Measurements from ENCODE around the gene SPC24.
"Not testable (repeated sequence)": the region's sequence is repeated elsewhere in the genome, so short reads cannot be mapped to it uniquely, and the experiment has no call there.

The SPC24 gene

DNA sequence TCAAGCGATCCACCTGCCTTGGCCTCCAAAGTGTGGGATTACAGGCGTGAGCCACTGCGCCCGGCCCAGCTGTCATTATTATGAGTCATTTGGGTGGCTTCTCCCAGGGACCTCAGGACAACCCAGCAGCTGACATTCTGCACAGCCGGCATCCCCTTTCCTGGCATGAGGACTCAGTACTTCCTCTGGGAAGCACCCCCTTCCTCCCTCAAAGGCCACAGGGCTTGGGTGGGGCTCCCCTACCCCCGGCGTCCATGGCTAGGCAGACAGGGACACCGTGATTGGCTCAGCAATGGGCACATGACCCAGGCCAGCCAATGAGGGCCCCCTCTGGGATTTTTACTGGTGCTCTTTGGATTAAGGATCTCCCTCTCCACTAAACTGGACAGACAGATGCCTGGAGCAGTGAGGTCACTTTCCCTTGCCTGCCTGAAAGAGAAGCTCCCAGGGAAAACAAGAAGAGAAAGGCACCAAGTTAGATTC, 35.7 kb upstream of the SPC24 start:
- DNase-seq = no peak

DNA sequence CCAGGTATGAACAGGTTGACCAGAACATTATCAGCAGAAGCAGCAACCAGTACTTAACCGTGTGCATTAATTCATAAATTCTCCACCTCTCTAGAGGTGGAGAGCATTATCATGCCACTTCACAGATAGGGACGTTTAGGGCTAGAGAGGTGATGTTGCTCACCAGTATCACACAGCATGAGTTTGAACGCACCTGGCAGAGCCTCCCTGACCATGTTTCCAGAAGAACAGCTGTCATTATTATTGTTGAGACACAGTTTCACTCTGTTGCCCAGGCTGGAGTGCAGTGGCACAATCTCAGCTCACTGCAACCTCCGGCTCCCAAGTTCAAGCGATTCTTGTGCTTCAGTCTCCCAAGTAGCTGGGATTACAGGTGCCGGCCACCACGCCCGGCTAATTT, 34.9 kb upstream of the SPC24 start:
- DNase-seq = no peak

DNA sequence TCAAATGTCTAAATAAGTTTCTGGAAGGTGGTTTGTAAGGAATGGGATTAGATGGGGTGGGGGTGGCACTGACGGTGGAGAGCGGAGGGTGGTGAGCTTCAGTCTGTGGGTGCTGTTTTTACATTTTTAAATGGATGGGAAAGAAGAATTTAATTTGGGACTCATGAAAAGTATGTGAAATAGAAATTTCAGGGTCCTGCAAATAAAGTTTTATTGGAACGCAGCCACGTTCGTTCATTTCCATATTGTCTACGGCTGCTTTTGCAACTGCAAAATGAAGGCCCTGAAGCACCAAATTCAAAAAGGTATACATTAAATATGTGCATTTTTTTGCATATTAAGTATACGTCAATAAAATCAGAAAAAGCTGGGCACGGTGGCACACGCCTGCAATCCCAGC, 31.9 kb upstream of the SPC24 start:
- no peak for DNase-seq

DNA sequence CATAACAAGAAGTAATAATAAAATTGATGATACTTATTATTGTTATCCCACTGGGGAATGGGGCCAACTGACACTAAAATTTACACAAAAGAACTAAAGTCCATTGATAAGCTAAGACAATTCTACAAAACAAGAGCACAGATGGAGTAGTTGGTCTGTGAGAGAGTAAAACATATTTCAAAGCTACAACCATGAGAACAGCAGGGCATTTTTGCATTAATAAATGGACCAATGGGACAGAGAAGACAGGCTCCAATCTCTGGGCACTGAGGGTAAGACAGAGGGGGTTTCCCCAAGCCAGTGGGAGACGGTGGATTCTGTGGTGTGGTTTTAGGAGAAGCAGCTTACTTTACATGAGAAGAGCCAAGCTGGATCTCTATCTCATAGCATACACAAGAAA, 27.4 kb upstream of the SPC24 start:
- DNase-seq = no peak

DNA sequence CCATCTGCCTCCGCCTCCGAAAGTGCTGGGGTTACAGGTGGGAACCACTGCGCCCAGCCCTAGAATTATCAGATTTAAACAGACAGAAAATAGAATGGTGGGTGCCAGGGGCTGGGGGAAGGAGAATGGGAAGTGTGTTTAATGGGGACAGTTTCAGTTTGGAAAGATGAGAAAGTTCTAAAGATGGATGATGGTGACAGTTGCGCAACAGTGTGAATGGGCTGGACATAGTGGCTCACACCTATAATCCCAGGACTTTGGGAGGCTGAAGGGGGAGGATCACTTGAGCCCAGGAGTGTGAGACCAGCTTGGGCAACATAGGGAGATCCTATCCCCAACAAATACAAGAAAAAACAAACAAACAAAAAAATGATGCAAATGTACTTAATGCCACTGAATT, 25.9 kb upstream of the SPC24 start:
- no peak for DNase-seq

DNA sequence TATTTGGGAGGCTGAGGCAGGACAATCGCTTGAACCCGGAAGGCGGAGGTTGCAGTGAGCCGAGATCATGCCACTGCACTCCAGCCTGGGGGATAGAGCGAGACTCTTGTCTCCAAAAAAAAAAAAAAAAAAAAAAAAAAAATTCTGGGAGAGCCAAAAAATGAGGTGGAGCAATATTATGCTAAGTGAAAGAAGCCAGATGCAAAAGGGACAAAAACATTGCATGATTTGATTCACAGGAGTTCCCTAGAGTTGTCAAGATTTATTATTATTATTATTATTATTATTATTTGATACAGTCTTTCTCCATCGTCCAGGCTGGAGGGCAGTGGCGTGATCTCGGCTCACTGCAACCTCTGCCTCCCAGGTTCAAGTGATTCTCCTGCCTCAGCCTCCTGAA, 25.4 kb upstream of the SPC24 start:
- DNase-seq = not testable (repeated sequence)

DNA sequence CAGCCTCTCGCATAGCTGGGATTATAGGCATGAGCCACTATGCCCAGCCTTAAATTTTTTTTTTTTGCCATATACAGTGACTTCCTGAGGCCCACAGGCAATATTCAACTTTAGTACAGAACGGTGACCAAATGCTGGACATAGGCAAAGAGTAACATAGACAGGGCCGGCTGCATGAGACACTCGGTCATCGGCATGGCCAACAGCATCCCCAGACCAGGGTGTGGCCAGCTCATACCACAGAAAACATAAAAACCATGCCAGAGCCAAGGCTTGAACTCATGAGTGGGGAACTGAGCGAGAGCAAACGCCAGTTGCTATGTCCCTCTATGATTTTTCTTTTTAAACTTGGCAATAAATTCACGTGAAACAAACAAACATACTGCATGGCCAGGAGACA, 24.8 kb upstream of the SPC24 start:
- no peak for DNase-seq

DNA sequence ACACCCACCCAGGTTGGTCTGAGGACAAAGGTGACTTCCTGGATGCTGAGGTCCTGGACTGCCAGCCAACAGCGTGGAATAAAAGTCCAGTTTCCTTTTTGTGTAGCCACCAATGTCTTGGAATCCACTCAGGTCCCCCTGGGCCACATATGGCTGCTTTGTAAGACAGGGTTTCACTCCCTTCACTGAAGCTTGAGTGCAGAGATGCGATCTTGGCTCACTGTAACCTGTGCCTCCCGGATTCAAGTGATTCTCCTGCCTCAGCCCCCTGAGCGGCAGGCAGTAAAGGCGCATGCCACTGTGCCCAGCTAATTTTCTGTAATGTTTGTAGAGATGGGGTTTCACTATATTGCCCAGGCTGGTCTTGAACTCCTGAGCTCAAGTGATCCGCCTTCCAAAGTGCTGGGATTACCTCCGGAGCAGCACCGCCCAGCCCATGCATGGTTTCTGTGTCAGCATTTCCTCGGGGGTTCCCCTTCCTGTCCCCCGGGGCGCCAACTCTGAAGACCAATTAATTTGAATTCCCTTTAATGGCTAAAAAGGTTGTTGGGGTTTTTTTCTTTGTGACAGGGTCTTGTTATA, 24.2 kb upstream of the SPC24 start:
- DNase-seq = no peak

DNA sequence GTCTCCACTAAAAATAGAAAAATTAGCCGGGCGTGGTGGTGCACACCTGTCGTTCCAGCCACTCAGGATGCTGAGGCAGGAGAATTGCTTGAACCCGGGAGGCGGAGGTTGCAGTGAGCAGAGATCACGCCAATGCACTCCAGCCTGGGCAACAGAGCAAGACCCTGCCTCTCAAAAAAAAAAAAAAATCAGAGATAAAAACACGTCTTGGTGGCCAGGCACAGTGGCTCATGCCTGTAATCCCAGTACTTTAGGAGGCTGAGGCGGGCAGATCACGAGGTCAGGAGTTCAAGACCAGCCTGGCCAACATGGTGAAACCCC, 23.5 kb upstream of the SPC24 start:
- DNase-seq = not testable (repeated sequence)

DNA sequence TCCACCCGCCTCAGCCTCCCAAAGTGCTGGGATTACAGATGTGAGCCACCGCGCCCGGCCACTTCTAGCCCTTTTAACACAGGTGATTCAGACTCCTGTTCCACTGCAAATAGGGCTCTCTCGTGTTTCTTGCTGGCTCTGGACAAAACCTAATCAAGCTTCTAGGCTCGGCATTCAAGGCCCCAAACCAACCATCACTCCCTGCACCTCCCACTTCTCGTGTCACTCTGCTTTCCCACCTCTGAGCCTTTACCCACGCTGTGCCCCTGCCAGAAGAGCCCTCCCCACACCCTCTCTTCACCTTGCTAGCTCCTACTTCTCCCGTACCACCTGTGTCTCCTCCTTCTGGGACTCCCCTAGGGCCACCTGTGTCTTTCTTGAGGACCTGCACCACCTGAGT, 22.0 kb upstream of the SPC24 start:
- DNase-seq = no peak

DNA sequence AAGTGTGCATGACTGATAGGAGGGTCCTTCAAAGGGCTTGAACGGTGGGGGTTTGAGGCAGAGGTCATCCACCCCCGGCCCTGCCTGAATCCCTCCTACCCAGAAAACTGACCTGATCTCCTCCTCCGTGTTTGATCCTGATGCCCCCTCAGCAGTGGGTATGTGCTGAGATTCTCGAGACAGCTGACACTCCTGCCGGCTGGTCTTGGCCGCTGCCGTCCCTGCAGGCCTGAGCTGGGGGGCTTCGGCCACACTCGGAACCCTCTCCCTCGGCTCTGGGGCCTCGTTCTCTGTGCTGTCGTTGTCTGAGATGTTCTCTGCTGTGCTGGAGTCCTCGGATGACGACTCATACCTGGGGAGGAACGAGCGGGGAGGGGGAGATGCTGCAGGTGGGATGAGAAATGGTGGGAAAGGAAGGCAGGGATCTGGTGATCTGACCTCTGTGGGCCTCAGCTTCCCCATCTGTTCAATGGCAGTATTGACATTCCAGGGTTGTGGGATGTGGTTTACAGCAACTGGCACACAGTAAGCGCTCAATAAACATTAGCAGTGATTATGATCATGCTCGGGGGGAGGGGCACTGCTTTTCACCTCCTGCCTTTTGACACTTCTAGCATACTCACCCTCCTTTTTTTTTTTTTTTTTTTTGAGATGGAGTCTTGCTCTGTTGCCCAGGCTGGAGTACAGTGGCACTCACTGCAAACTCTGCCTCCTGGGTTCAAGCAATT, 21.0 kb upstream of the SPC24 start:
- no peak for DNase-seq

DNA sequence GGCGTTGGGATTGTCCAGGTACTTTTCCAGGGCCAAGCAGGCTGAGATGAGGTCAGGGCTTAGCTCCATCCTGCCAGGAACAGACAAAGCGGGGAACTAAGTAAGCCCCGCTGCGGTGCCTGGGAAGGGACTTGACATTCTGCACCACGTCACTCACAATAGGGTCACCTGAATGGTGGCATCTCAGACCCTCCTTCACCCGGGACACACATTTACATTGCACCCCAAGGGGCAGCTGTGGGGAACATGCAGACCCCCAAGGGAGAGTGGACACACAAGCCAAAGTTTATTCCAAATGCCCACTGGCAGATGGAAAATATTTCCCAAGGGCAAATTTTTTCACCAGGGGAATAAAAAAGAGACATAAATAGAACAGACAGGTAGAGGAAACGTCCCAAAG, 20.3 kb upstream of the SPC24 start:
- DNase-seq = no peak

DNA sequence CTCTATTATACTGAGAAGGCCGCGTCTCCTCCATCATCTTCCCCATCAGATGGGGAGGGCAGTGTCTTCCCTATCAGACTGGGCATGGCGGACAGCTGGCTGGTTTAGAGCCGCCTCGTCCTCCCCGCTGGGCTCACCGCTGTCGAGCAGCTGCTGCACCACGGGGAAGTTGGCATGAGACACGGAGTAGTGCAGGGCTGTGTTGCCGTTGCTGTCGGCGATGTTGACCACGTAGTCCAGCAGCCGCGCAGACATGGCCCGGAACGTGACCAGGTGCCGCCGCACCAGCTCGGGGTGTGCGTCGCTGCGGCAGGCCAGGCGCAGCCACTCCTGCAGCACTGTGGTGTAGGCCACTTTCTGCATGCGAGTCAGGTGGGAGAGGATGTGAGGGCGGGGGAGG, 18.8 kb upstream of the SPC24 start:
- no peak for DNase-seq

DNA sequence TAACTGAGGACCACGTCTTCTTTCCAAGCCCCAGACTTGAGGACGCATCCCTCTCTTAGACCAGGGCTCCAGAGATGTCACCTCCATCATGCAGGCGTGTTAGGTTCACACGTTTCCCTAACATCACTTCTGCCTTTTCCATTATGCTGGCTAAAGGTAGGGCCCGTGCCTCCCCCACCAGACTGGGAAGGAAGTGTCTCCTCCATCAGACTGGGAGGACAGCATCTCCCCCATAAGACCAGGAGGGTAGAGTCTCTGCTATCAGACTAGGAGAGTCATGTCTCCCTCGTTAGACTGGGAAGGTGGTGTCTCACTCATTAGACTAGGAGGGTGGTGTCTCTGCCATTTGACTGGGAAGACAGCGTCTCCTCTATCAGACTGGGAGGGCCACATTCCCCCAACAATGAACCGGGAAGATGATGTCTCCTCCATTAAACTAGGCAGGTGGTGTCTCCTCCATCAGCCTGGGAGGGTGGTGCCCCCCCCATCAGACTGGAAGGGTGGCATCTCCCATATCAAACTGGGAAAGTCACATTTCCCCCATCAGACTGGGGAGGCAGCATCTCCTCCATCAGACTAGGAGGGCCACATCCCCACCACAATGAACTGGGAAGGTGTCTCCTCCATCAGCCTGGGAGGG, 18.1 kb upstream of the SPC24 start:
- no peak for DNase-seq

DNA sequence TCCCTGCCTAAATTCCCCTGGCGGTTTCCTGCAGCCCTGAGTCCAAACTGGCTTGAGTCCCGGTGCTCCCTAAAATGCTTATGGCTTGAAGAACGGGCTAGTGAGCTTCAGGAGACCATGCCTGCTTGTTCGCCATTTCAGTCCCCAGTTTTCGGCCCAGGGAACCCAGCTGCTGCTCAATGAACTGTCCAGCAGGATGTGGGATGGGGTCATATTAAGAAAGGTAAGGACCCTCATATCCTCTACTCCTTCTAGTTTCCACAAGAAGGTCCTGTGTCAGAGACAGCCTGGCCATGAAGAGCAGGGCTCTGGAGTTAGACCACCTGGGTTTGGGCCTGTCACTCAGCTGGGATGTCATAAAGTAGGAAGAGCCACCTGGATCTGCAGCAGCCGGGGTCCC, 17.0 kb upstream of the SPC24 start:
- DNase-seq = no peak

DNA sequence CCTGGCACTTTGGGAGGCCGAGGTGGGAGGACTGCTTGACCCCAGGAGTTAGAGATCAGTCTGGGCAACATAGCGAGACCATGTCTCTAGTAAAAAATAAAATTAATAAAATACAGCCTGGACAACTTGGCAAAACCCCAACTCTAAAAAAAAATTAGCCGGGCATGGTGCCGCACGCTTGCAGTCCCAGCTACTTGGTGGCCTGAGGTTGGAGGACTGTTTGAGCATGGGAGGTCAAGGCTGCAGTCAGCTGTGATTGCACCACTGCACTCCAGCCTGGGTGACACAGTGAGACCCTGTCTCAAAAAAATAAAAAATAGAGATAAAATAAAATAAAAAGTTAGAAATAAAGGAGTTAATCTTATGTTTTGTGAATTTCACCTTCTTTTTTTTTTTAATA, 15.6 kb upstream of the SPC24 start:
- DNase-seq = no peak

DNA sequence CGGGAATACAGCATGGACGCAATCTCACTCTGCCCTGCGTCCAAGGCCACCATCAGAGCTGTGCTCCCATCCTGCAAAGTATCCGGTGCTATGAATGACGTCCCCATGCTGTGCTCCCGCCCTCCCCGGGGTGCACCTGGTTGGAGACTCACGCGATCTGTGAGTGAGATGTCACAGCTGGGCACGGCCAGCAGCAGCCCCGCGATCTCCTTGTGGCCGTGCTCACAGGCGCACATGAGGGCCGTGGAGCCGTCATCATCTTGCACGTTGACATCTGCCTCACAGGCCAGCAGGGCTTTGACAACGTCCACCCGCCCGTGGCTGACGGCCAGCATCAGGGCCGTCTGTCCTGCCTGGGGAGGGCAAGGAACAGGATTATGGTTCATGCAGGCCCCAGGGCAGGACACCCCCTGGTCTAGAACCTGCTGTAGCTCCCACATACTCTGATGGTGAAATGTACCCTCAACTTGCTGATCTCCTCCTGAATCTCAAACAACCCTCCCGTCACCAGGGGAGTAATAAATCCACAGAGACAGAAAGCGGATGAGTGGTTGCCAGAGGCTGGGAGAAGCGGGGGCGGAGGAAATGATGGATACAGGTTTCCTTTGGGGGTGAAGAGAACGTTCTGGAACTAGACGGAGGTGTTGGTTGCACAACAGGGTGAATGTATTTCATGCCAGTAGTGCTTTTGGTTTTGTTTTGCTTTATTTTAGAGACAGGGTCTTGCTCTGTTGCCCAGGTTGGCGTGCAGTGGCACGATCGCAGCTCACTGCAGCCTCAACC, 14.5 kb upstream of the SPC24 start:
- DNase-seq = no peak

DNA sequence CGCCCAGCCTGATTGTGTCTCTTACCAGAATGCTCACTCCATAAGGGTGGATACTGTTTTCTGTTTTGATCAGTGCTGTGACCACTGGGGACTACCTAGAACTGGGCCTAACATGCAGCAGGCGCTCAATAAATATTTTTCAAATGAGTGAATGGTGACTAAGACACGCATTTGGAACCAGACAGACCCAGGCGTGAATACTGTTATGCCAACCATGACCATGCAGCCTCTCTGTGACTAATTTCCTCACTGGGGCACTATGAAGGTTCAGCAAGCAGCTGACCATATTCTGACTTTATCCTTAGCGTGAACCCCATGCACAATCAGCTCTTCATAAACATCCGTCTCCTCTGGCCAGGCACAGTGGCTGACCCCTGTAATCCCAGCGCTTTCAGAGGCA, 13.0 kb upstream of the SPC24 start:
- no peak for DNase-seq

DNA sequence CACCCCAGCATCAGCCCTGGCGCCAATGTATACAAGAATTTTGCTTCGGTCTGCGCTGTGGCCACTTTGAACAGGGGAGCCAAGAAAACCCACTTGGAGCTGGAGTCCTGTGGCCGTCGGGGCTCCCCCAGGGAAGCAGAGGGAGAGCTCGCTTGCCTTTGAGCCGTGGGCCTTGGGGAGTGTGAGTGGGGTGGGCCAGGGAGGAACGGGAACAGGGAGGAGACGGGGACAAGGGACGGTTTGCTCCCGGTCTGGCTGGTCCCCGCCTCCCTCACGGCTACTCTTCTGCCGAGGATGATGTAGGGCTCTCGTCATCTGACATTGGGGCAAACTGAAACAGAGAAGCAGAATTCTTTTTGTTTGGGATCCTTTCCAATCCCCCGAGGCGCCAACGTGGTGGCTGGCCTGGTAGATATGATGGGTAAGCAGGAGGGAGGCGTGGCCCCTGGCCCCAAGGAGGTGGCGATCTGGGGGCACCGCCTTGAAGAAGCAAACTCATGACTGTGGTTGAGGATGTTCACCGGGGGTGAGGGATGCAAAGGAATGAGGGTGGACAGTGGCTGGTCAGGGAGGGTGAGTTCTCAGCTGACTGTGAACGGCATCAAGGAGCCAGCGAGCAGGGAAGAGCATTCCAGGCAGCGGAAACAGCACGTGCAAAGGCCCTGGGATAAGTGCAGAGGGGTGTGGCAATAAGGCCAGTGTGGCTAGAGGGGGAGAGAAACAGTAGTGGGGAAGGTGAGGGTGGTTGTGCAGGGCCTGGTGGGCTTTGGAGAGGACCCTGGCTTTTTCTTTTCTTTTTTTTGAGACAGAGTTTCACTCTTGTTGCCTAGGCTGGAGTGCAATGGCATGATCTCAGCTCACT, 10.9 kb upstream of the SPC24 start:
- DNase-seq = no peak

DNA sequence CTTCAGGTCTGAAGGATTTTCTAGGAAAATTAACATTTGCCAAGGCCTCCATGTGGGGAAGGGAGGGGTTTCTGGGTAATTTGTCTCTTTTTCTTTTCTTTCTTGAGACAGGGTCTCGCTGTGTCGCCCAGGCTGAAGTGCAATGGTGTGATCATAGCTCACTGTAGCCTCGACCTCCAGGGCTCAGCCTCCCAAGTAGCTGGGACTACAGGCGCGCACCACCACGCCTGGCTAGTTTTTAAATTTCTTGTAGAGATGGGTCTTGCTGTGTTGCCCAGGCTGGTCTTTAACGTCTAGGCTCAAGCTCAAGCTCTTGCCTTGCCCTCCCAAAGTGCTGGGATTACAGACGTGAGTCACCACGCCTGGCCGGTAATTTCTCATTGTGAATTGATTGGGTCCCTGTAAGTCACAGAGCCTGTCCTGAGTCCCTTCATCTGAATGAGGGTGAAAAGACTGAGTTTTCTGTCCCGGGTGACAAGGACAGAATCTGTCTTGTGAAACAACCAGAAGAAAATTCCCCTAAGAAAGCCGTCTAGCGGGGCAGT, 10.0 kb upstream of the SPC24 start:
- no peak for DNase-seq

DNA sequence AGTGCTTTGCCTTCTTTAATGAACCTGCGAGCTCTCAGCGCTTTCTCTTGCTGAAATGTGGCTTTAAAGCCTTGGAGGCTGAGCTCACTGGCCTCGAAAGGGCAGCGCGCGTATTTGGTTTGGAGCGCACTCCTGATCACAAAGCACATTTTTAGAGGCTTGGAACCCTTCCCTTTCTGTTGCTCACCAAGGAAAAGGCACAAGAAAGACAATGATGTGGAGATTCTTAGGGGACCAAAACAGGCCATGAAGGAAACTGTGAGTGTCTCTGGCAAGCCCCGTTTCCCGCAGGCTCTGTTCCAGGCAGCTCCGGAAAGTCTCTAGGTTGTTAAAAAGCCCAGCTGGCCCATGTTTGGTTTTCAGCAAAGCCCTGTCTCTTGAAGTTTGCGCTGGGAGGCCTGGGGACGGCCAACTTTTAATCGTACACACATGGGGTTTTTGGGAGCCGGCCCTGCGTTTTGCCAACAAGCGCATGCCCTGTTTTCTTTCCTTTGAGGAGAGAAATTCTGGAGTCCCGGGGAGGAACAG, 9.4 kb upstream of the SPC24 start:
- DNase-seq = no peak

DNA sequence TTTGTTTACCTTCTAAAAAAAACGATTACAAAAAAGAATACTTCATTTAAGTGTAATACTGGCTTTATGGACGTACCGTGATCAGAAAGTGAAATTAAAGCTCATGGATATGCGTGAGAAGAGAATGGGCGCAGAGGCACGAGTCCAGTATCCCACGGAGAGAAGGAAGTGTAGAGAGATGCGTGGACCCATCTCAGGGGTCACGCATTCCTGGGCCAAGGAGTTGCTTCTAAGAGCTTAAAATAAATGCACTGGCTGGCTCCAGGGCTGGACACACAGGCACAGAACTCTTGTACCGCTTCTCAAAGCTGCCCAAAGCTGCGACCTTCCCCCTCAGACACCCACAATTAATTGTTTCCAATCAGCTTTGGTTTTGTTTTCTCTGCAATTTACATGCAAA, 8.7 kb upstream of the SPC24 start:
- no peak for DNase-seq

DNA sequence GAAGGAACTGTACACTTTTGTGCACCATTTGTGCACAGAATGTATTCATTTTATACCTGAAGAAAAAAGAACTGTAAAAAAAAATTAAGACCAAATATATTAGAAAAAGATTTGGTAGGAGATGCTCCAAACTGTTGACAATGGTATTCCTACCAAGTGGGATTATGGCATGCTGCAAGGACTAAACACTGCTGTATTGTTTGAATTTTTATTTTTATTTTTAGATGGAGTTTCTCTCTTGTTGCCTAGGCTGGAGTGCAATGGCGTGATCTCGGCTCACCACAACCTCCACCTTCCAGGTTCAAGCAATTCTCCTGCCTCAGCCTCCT, 4.8 kb upstream of the SPC24 start:
- not testable (repeated sequence) for DNase-seq

Measured in activated CD4-positive, CD25-positive, alpha-beta regulatory T cell treated with anti-CD3 and anti-CD28 coated beads, Interleukin-2, amount 50 U/mL, for 72 hours (primary cell).